Middle frontal gyrus (tissue), 1 donor: Measurements from ENCODE around the gene STARD13.

Source experiments
- DNase-seq: peaks from one replicate; pipeline ENCODE4 v3.0.0-alpha.2; 2015; ENCODE audit warnings: low spot score; ENCODE audit errors: extremely low spot score

STARD13 gene

GRCh38 chr13:33285420-33286124 is at the start of gene STARD13:
TSS of gene STARD13 (minus strand) at chr13:33285755. CDS start at chr13:33285638, 117 bp downstream.
- peak; percentile 93 for DNase-seq

DNA sequence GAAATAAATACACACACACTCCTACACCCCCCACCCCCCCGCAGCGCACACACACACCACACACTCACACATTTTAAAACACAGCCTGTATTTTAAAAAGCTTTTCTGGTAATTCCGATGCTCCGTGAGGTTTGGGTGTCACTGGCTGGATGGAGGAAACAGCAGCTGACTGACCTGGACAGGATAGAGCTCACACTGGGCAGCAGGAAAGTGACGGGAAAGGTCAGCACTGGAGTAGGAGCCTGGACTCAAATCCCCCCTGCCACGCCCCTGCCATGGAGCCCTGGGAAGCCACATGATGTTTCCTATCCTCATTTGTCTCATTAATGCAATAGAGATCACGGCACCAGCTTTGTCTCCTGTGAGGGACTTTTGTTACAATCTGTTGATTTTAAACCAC is 49.3 kb upstream of the STARD13 start:
- no peak for DNase-seq

- no peak for DNase-seq
These were observed 46.4 kb upstream of the STARD13 start for GRCh38 chr13:33331962-33332361.

DNA sequence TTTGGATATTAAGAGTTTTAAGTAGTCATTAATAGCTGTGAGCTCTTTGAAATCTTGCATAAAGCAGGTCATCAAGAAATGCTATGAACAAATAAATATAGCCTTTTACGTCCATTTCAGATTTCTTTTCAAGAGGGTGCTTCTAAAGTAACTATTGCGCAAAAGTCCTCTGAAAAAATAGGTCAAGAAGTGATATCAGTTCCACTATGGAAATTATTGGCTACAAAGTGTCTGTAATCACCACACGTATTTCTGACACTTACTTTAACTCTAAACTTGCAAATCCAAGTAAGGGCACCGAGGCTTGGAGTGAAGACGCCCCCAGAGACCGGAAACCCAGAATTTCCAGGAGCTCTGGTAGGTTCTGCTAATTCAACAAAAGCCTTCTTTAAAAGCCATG is 44.9 kb upstream of the STARD13 start:
- DNase-seq = no peak

DNA sequence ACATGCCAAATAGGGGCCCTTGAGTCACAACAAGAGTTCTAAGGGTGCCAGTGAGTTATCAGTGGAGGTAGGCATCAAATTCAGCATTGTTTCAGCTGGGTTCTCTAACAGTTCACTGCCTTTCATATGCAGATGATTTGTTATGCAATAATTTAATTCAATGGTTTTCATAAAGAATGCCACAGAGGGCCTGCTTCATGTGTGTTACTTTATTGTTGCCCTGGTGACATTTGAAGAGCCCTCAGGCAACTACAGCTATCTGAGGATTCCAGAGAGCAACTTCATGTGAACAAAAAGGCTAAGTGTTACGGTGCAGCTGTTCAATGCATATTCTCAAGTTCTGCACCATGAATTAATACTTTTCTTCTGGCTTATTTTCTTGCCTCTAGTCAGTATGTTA is 43.1 kb upstream of the STARD13 start:
- no peak for DNase-seq

DNA sequence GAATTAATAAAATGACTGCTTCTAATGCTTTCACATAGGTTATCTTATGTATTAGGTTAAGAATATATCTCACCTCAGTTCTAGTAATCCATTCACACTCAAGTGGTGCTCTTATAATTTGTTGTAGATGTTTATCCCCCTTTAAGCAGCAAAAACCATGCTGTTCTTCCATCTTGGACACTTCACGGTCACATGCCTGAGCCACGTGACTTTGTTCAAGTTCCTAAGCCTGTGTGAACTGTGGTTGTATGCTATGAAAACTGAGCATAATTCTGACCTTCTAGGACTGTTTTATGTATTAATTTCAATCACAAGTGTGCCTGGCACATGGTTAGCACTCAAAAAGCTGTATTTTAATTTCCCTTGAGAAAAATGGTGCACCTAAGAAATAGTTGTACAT is 41.2 kb upstream of the STARD13 start:
- DNase-seq = no peak

- no peak for DNase-seq
These were observed 40.7 kb upstream of the STARD13 start for GRCh38 chr13:33326246-33326645.

DNA sequence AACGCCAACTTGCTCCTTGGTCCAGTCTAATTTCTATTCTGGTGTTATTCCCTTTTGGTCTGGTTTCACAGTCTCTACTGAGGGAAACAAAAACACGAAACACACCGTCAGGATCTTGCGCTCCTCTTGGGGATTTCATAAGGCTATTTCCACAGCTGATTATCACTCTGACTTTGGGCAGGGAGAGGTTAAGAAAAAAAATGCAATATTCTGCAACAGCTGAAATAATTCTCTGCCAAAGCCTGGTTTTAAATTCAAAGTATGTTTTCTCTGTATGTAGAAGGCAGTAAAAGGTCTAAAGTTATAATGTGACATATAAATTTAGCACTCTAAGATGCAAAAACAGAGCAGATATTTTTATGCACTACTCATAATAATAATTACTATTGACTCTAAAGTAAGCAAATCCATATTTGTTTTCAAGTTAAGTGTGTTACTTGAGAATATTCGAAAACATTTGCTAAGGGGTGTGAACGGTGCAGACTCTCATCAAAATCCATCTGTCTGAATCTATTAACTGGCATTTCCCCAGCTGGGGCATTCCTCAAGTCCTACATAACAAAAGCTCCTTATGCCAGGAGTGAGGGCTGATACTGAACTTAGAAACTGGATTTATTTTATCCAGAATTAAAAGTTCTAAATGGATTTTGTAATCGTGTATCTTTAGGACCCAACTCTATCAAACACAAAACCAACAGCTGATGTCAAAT is 38.4 kb upstream of the STARD13 start:
- DNase-seq = no peak

GRCh38 chr13:33322965-33323668 is 37.6 kb upstream of the STARD13 start:
- no peak for DNase-seq

GRCh38 chr13:33322543-33322809 is 36.9 kb upstream of the STARD13 start:
- peak; percentile 12 for DNase-seq

GRCh38 chr13:33321686-33322542 is 36.4 kb upstream of the STARD13 start:
- DNase-seq = no peak

DNA sequence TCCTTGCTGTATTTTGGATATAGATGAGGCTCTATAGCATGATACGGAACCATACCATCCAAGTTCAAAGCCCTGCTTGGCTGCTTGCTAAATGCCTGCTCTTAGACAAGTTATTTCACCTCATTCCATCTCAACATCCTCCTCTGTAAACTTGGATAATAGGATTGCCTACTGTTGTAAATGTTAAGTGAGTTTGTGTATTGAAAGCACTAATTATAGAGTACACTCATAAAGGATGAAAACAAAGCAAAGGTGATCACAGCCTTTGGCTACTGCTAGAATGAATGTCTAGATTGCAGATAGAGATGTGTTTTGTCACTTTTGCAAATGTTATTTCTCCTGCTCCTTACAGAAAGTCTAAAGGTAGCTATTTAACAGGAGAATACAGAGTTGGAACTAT is 34.3 kb upstream of the STARD13 start:
- DNase-seq = no peak

- no peak for DNase-seq
These were observed 33.2 kb upstream of the STARD13 start for GRCh38 chr13:33318744-33319143.

GRCh38 chr13:33318037-33318436 is 32.5 kb upstream of the STARD13 start:
- DNase-seq = no peak

- DNase-seq = no peak
These were observed 31.3 kb upstream of the STARD13 start for GRCh38 chr13:33316890-33317289.

- no peak for DNase-seq
These were observed 27.9 kb upstream of the STARD13 start for GRCh38 chr13:33313504-33313903.

DNA sequence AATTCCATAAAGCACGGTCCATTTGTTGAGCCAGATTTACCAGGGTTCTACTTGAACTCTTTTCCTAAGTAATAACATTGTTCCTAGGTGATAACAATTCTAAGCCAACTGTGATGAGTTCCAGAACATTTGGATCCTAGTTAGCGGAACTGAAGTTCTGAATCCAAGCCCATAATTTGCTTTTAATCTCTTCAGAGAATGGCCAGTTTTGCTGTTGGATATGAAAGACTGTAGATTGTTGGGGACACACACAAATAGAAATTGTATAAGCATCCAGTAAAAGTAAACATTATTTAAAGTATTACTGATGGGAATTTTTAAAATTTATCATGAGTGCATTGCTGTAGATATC is 27.3 kb upstream of the STARD13 start:
- DNase-seq = no peak

DNA sequence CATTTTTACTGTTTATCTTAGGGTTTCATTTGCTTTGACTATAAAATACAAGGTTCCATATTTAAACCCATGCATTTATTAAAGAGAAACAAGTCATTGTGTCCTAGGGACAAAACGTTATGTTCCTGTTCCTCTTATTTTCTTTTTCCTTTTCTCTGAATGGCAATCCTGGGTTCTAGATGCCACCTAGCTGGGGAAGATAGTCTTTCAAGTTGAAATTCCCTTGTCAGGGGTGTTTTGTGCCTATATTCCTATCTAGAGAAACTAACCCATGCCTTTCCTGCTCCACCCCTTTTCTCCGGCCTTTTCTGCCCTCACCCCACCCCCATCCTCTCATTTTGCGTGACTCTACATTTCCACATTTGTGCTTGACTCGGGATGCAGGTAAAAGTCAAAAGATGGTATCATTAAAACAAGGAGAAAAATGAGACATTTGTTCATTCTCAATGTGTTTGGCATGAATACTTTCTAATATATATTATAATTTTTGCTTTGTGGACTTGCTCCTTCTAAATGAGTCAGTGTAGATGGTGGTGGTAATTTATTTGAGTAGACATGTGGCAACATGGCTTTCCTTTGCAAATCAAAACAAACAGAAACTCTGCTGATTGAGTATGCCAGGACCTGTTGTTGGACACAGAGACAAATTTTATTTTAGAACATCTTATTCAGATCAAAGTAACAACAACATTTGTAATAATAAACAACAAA is 26.8 kb upstream of the STARD13 start:
- peak; percentile 24 for DNase-seq

- DNase-seq = no peak
These were observed 25.5 kb upstream of the STARD13 start for GRCh38 chr13:33311040-33311439.

DNA sequence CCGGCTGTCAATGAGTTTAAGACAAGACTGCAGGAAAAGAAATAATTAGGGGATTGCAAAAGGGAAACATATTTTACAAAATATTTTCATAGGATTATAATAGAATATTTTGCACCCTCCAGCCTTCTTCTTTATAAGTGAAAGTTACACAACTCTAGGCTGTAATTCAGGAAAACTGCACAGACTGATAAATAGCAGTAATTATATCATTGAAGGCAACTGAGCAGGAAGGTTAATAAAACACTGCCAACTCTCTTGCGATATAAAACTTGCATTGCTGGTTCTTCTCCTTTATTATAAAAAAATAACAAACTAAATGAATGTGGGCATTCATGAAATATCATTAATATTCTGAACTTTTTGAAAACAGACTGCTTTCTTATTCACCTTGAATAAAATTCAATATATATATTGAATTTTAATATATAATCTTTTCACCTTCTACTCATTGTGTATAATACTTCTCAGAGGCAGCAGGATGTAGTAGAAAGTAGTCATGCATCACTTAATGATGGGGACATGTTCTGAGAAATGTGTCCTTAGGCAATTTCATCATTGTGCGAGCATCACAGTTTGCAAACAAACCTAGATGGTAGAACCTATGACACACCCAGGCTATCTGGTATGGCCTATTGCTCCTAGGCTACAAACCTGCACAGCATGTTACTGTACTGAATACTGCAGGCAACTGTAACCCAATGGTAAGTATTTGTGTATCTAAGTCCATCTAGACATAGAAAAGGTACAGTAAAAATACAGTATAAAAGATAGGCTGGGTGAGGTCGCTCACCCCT is 24.9 kb upstream of the STARD13 start:
- no peak for DNase-seq
